Spleen (tissue), 7 donors: ENCODE measurements around the gene MALSU1.

Experiments used
- CTCF ChIP-seq, 11 experiments: fragments of 200-600 bp in 7 of 11; fragments of 450-650 bp in 4 of 11; sonication (generic) in 4 of 11; IDR thresholded peaks in 8 of 11; conservative IDR thresholded peaks in 3 of 11; 1 replicate in 7 of 11; 2 replicates in 4 of 11; pipeline versions ENCODE4 v1.4.0 to v1.8.0; 2016 to 2021; ENCODE audit warnings: antibody characterized with exemption in 11 of 11, inconsistent platforms in 4 of 11, mild to moderate bottlenecking in 1 of 11
- POLR2A ChIP-seq, 3 donors: fragments of 450-650 bp; IDR thresholded peaks; one replicate each; pipeline ENCODE4 v1.5.1; 2017; ENCODE audit warnings: antibody characterized with exemption in 3 of 3, mild to moderate bottlenecking in 1 of 3
- POLR2AphosphoS5 ChIP-seq, 3 donors: sonication (generic); formaldehyde crosslinking; IDR thresholded peaks; one replicate each; pipeline ENCODE4 v1.5.1; 2017; ENCODE audit warnings: antibody characterized with exemption in 3 of 3
- donor health status: DM: no; HTN: no; CAD: no; lungs with moderate emphysema.
- donor health status: DM: no; HTN: no; CAD: no.
- donor health status: DM: no; HTN: no; CAD: no.

DNA sequence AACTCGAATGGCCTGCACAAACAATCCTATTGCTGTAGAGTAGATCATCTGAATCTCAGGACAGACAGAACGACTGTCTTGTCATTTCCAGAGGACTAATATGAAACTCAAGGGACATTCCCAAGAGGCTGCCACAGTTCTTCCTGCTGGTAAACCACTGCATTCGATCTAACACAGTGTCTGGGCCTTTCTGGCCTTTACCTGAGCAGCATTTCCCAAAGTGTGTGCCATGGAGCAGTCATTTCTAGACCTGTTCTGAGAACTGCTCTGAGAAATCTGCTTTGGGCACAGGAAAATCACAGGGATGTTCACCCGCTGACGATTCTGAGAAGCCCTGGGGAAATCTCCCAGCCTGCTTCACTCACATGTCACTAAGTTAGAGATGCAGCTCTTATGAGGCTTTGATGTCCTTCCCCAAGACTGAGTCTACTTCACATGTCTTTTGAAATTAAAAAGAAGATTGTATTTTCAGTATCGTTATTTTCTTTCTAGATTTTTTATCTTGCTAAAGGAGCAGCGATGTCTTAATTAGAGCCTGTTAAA lies 34.2 kb upstream of the MALSU1 start:
- TF ChIP-seq CTCF (IDR thresholded peaks at IDR 0.05 in 8 of 11, conservative IDR thresholded peaks at IDR 0.05 in 3 of 11) = no peak
- no peak for TF ChIP-seq POLR2A (IDR thresholded peaks at IDR 0.05)
- no peak for TF ChIP-seq POLR2AphosphoS5 (IDR thresholded peaks at IDR 0.05)
